Panc1 (cell line): ENCODE measurements around the gene MYG1. TPM values are rescaled to one million over a fixed set of nuclear protein-coding genes. Genes with fewer than 3 reads are reported as not detected.
A peak's percentile ranks its signal among the peaks of the same experiment; 100 is the strongest.

ENCODE experiments used
- ATAC-seq: fragments of 200-7000 bp; cut with Tn5 transposase; 2 replicates; pipeline ENCODE4 v1.9.1; 2020; ENCODE audit warnings: mild to moderate bottlenecking, moderate library complexity
- BruUV-seq: library from RNA; stranded (reverse); fragments of 400-500 nt; replicated peaks from 2 replicates; lab custom pipeline; 2021; lab: Mats Ljungman, UMichigan
- CTCF ChIA-PET: fragments of 300-600 bp; sonication (Branson Sonifier 250); formaldehyde crosslinking; loops from one replicate; lab custom pipeline; 2022; ENCODE audit warnings: antibody characterized with exemption; lab: Charles Lee
- POLR2A ChIA-PET: fragments of 300-600 bp; sonication (Branson Sonifier 250); formaldehyde crosslinking; loops from one replicate; lab custom pipeline; 2022; ENCODE audit warnings: antibody characterized with exemption; lab: Charles Lee
- DNase-seq: peaks from one replicate; pipeline ENCODE4 v3.0.0-alpha.2; 2010; ENCODE audit warnings: low read depth, low spot score
- H3K27ac ChIP-seq: 2 replicates; pipeline ENCODE4 v1.5.1; 2011; ENCODE audit warnings: mild to moderate bottlenecking, low read length, inconsistent platforms
- H3K27me3 ChIP-seq: fragments of 200-500 bp; sonication (Bioruptor generic); 2 replicates; pipeline ENCODE4 v1.6.0; 2014; ENCODE audit warnings: low read length, inconsistent platforms; ENCODE audit not compliant: control insufficient read depth, insufficient read depth
- H3K36me3 ChIP-seq: fragments of 200-500 bp; sonication (Bioruptor generic); 2 replicates; pipeline ENCODE4 v1.5.1; 2014; ENCODE audit warnings: inconsistent platforms, mild to moderate bottlenecking, low read length, moderate library complexity; ENCODE audit not compliant: control insufficient read depth, insufficient read depth
- H3K4me1 ChIP-seq: 2 replicates; pipeline ENCODE4 v1.5.1; 2011; ENCODE audit warnings: inconsistent platforms, mild to moderate bottlenecking, low read length, moderate library complexity; ENCODE audit not compliant: control insufficient read depth, insufficient read depth
- H3K4me3 ChIP-seq, 2 experiments: 2 replicates each; pipeline ENCODE4 v1.5.1; 2011 to 2012; ENCODE audit warnings: low read depth in 2 of 2, low read length in 2 of 2, mild to moderate bottlenecking in 2 of 2, inconsistent platforms in 1 of 2, moderate library complexity in 1 of 2
- H3K9me3 ChIP-seq: fragments of 200-500 bp; sonication (Bioruptor generic); 2 replicates; pipeline ENCODE4 v1.5.1; 2014; ENCODE audit warnings: low read depth, mild to moderate bottlenecking, inconsistent platforms, low read length, moderate library complexity; ENCODE audit not compliant: control insufficient read depth, insufficient read depth
- POLR2AphosphoS5 ChIP-seq: IDR thresholded peaks from 2 replicates; pipeline ENCODE4 v1.6.1; 2012; ENCODE audit warnings: mild to moderate bottlenecking, low read depth, low read length, moderate library complexity
- SIN3A ChIP-seq: IDR thresholded peaks from 2 replicates; pipeline ENCODE4 v1.6.1; 2012; ENCODE audit warnings: low read depth, mild to moderate bottlenecking, low read length, moderate library complexity, borderline replicate concordance; ENCODE audit not compliant: insufficient read depth
- TCF7L2 ChIP-seq: IDR thresholded peaks from 2 replicates; pipeline ENCODE4 v1.6.1; 2011; ENCODE audit warnings: mild to moderate bottlenecking, low read depth, low read length, inconsistent platforms
- in situ Hi-C: cut with HindIII; loops from 2 replicates; pipeline ENCODE4 v1.10.0; 2016; ENCODE audit warnings: low sequenced_read_pairs, low pct_unique_long_range_greater_than_20kb
- intact Hi-C: fragments of 100-400 bp; cut with micrococcal nuclease; formaldehyde crosslinking; loops from one replicate; pipeline ENCODE4 v1.10.0; 2022; ENCODE audit not compliant: unreplicated experiment
- total RNA-seq: library from RNA; stranded (reverse); gene quantifications from one replicate; pipeline ENCODE4 v1.2.1, GENCODE V29; 2021; ENCODE audit not compliant: unreplicated experiment
- TF ChIP-seq, protein P1 (sequence below), 2 experiments: IDR thresholded peaks; 2 replicates each; pipeline ENCODE4 v1.6.1; 2011 to 2012; ENCODE audit warnings: low read depth in 2 of 2, control low read depth in 1 of 2, low read length in 1 of 2, mild to moderate bottlenecking in 1 of 2, moderate library complexity in 1 of 2; ENCODE audit not compliant: insufficient read depth in 1 of 2
- TF ChIP-seq, protein P2 (sequence below): fragments of 450-650 bp; IDR thresholded peaks from 2 replicates; pipeline ENCODE4 v1.5.1; 2017; ENCODE audit warnings: mild to moderate bottlenecking

The MYG1 gene
- total RNA-seq, 1 experiment from 2014 or later = 77.4 TPM

DNA sequence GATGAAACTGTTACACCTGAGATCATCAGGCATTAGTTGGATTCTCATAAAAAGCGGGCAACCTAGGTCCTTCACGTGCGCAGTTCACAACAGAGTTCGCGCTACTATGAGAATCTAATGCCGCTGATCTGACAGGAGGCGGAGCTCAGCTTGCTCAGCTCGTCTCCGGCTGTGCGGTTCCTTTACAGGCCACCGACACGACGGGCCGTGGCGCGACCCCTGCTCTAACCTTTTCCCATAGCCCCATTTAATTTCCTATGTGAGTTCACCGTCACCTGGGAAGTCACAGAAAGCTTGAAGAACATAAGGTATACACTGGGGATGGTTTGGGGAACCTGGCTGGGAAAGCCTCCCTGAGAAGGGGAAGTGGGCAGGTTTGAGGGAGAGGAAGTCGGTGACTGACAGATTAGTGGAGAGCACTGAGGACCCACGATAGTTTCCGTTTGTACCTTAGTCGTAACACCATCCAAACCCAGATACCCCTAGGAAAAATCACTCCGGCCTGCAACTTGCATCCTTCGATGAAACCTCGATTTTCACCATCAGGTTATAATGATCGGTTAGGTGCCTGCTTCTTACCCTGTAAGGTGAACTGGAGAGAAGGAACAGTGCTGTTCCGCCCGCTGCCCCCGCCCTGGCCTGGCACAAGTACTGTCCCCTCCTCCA lies 24.8 kb downstream of the MYG1 start:
- TF ChIP-seq, protein P1, sequence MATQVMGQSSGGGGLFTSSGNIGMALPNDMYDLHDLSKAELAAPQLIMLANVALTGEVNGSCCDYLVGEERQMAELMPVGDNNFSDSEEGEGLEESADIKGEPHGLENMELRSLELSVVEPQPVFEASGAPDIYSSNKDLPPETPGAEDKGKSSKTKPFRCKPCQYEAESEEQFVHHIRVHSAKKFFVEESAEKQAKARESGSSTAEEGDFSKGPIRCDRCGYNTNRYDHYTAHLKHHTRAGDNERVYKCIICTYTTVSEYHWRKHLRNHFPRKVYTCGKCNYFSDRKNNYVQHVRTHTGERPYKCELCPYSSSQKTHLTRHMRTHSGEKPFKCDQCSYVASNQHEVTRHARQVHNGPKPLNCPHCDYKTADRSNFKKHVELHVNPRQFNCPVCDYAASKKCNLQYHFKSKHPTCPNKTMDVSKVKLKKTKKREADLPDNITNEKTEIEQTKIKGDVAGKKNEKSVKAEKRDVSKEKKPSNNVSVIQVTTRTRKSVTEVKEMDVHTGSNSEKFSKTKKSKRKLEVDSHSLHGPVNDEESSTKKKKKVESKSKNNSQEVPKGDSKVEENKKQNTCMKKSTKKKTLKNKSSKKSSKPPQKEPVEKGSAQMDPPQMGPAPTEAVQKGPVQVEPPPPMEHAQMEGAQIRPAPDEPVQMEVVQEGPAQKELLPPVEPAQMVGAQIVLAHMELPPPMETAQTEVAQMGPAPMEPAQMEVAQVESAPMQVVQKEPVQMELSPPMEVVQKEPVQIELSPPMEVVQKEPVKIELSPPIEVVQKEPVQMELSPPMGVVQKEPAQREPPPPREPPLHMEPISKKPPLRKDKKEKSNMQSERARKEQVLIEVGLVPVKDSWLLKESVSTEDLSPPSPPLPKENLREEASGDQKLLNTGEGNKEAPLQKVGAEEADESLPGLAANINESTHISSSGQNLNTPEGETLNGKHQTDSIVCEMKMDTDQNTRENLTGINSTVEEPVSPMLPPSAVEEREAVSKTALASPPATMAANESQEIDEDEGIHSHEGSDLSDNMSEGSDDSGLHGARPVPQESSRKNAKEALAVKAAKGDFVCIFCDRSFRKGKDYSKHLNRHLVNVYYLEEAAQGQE (IDR thresholded peaks at IDR 0.05; ENCODE audit: insufficient read depth in 1 of 2, low read depth in 2 of 2, low read length in 1 of 2) = no peak
- no peak for TF ChIP-seq SIN3A
- TF ChIP-seq, protein P2, sequence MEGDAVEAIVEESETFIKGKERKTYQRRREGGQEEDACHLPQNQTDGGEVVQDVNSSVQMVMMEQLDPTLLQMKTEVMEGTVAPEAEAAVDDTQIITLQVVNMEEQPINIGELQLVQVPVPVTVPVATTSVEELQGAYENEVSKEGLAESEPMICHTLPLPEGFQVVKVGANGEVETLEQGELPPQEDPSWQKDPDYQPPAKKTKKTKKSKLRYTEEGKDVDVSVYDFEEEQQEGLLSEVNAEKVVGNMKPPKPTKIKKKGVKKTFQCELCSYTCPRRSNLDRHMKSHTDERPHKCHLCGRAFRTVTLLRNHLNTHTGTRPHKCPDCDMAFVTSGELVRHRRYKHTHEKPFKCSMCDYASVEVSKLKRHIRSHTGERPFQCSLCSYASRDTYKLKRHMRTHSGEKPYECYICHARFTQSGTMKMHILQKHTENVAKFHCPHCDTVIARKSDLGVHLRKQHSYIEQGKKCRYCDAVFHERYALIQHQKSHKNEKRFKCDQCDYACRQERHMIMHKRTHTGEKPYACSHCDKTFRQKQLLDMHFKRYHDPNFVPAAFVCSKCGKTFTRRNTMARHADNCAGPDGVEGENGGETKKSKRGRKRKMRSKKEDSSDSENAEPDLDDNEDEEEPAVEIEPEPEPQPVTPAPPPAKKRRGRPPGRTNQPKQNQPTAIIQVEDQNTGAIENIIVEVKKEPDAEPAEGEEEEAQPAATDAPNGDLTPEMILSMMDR = no peak
- no peak for TF ChIP-seq POLR2AphosphoS5
- TF ChIP-seq TCF7L2 = no peak
- H3K4me1 ChIP-seq = peaks cover 20% of the 10 kb centered on the region
- BruUV-seq = no TSS peak
- no peaks in the 10 kb centered on the region for H3K9me3 ChIP-seq
- H3K27me3 ChIP-seq = no peaks in the 10 kb centered on the region
- intact Hi-C loops = loop anchor here (5.0 kb wide), 1 partner anchor 183 kb away; the partner anchor contains the start of gene NPFF
- peak overlapping the region; percentile 87 for H3K27ac ChIP-seq
- ChIA-PET CTCF (interaction anchor here (0.7 to 2.6 kb wide), 4 partner anchors 21 to 185 kb away, joined by 3 to 30 read pairs (median 8); no protein-coding TSS in a partner anchor), POLR2A (interaction anchor here (0.6 kb wide), 1 partner anchor 222 kb away, joined by 4 read pairs; no protein-coding TSS in a partner anchor)
- in situ Hi-C loops = no loop called here
- DNase-seq (no peak), ATAC-seq (peak; percentile 24)
- H3K36me3 ChIP-seq = no peaks in the 10 kb centered on the region
- peak overlapping the region; percentile 63 for H3K4me3 ChIP-seq

DNA sequence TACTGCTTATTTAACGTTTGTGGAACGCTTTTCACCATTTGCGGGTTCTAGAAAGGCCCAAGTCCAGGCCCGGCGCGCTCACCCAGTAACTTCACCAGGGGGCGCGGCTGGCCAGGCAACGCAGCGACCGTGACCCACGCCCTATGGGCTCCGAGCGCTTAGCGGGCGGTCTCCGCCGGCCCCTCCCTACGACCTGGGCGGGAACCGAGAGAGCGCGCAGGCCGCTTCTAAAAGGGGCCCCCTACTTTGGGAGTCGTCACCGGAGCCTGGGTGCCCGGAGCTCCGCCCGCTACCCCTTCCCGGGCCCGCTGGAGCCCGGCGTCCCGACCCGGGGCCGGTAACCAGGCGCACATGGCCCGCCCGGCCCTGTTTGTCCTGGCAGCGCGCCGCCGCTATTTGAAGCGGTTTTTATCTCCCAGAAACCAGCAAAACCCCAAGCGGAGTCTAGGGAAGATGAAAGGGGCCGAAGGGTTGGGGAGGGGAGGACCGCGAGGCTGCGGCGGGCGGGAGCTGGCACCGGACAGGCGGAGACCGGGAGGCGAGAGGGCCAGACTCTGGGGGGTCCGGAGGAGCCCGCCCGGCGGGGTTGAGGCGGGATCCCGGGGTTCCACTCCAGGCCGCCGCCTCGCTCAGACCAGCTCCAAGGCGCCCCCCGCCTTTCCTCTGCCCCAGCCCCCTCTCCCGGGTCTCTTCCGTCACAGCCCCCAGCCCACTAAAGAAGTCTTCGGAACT lies 25.4 kb downstream of the MYG1 start:
- DNase-seq (peak; percentile 66), ATAC-seq (peak; percentile 88)
- no TSS peak for BruUV-seq
- Histone ChIP-seq H3K4me3 (peak overlapping the region; percentile 63), H3K27me3 (no peaks in the 10 kb centered on the region), H3K9me3 (no peaks in the 10 kb centered on the region), H3K4me1 (peaks cover 20% of the 10 kb centered on the region), H3K27ac (peak overlapping the region; percentile 87), H3K36me3 (no peaks in the 10 kb centered on the region)
- CTCF ChIA-PET = interaction anchor here (0.5 to 2.6 kb wide), 3 partner anchors 11 to 96 kb away, joined by 6 to 30 read pairs (median 7); partner anchors contain the start of gene SP7
- TF ChIP-seq, protein P2 = peak; percentile 91
- TF ChIP-seq SIN3A (no peak), TCF7L2 (peak; percentile 96), POLR2AphosphoS5 (peak; percentile 74)
- TF ChIP-seq, protein P1 (IDR thresholded peaks at IDR 0.05; ENCODE audit: insufficient read depth in 1 of 2, low read depth in 2 of 2, low read length in 1 of 2) = no peak
- intact Hi-C loops (loop anchor here (5.0 kb wide), 1 partner anchor 182 kb away; the partner anchor contains the start of gene NPFF), in situ Hi-C loops (no loop called here)
- POLR2A ChIA-PET = interaction anchor here (0.6 kb wide), 1 partner anchor 223 kb away, joined by 4 read pairs; no protein-coding TSS in a partner anchor
